Suprapubic skin (tissue), 4 donors: ENCODE measurements around the gene POTEI.
"Not testable (repeated sequence)": the region's sequence is repeated elsewhere in the genome, so short reads cannot be mapped to it uniquely, and the experiment has no call there.

Source experiments
- EP300 ChIP-seq: sonication (generic); formaldehyde crosslinking; IDR thresholded peaks from one replicate; pipeline ENCODE4 v1.6.1; 2017; ENCODE audit warnings: antibody characterized with exemption
- POLR2A ChIP-seq, 2 donors: fragments of 450-650 bp; IDR thresholded peaks; one replicate each; pipeline ENCODE4 v1.6.1; 2017; ENCODE audit warnings: antibody characterized with exemption in 2 of 2, mild to moderate bottlenecking in 2 of 2, moderate library complexity in 2 of 2
- POLR2AphosphoS5 ChIP-seq, 3 donors: sonication (generic); formaldehyde crosslinking; IDR thresholded peaks; one replicate each; pipeline ENCODE4 v1.6.1; 2017; ENCODE audit warnings: antibody characterized with exemption in 3 of 3
- TF ChIP-seq, protein P1 (sequence below), 2 donors: fragments of 200-600 bp in 1 of 2; fragments of 450-650 bp in 1 of 2; sonication (generic) in 1 of 2; IDR thresholded peaks; one replicate each; pipeline ENCODE4 v1.5.1; 2016 to 2019; ENCODE audit warnings: antibody characterized with exemption in 2 of 2, mild to moderate bottlenecking in 1 of 2, moderate library complexity in 1 of 2

- not testable (repeated sequence) for TF ChIP-seq POLR2A (IDR thresholded peaks at IDR 0.05); POLR2AphosphoS5 (IDR thresholded peaks at IDR 0.05); EP300
- TF ChIP-seq, protein P1, sequence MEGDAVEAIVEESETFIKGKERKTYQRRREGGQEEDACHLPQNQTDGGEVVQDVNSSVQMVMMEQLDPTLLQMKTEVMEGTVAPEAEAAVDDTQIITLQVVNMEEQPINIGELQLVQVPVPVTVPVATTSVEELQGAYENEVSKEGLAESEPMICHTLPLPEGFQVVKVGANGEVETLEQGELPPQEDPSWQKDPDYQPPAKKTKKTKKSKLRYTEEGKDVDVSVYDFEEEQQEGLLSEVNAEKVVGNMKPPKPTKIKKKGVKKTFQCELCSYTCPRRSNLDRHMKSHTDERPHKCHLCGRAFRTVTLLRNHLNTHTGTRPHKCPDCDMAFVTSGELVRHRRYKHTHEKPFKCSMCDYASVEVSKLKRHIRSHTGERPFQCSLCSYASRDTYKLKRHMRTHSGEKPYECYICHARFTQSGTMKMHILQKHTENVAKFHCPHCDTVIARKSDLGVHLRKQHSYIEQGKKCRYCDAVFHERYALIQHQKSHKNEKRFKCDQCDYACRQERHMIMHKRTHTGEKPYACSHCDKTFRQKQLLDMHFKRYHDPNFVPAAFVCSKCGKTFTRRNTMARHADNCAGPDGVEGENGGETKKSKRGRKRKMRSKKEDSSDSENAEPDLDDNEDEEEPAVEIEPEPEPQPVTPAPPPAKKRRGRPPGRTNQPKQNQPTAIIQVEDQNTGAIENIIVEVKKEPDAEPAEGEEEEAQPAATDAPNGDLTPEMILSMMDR (IDR thresholded peaks at IDR 0.05) = not testable (repeated sequence)
These were observed 54.4 kb downstream of the POTEI start for GRCh38 chr2:130454712-130455083.
